ENCODE measurements around the gene GABRP.

GABRP gene, protein sequence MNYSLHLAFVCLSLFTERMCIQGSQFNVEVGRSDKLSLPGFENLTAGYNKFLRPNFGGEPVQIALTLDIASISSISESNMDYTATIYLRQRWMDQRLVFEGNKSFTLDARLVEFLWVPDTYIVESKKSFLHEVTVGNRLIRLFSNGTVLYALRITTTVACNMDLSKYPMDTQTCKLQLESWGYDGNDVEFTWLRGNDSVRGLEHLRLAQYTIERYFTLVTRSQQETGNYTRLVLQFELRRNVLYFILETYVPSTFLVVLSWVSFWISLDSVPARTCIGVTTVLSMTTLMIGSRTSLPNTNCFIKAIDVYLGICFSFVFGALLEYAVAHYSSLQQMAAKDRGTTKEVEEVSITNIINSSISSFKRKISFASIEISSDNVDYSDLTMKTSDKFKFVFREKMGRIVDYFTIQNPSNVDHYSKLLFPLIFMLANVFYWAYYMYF

DNA sequence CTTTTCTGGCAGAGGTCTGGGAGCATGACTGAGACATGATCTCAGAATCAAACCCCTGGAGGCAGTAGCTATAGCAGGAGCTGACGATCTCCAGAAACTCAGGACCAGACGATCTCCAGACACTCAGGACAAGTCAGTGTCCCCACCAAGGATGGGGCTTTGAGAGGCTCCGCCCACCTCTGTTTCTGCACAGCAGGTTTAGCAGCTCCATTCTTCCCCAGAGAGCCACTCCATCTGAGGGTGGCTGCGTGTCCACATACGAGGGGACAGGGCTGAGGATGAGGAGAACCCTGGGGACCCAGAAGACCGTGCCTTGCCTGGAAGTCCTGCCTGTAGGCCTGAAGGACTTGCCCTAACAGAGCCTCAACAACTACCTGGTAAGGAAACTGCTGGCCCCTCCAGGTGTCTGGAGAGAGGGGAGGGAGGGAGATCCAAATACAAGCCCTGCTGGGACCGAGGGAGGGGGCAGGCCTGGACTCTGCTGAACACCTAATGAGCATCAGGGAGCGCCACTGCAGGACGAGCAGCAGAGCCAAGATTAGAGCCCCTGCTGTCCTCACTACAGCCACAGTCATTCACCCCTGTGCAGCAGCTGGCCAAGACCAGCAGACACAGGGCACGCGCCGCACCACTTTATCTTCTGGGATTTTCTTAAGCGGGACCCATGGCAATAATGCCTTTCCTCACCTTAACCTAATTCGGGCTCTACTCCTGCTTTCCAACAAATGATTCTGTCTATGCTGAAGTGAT lies at the start of gene GABRP:
GABRP (plus strand) TSS at position 228 of the 750 bp plus-strand sequence. CDS start 4,891 bp downstream, outside the sequence.
- no peak for DNase-seq (ENCODE audit: low read depth)
- H3K4me3 ChIP-seq (ENCODE audit: low read depth, low read length): no peak within 1 kb of the TSS
- TF ChIP-seq, protein P1, sequence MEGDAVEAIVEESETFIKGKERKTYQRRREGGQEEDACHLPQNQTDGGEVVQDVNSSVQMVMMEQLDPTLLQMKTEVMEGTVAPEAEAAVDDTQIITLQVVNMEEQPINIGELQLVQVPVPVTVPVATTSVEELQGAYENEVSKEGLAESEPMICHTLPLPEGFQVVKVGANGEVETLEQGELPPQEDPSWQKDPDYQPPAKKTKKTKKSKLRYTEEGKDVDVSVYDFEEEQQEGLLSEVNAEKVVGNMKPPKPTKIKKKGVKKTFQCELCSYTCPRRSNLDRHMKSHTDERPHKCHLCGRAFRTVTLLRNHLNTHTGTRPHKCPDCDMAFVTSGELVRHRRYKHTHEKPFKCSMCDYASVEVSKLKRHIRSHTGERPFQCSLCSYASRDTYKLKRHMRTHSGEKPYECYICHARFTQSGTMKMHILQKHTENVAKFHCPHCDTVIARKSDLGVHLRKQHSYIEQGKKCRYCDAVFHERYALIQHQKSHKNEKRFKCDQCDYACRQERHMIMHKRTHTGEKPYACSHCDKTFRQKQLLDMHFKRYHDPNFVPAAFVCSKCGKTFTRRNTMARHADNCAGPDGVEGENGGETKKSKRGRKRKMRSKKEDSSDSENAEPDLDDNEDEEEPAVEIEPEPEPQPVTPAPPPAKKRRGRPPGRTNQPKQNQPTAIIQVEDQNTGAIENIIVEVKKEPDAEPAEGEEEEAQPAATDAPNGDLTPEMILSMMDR (conservative IDR thresholded peaks at IDR 0.05; ENCODE audit: low read depth, low read length): no peak

DNA sequence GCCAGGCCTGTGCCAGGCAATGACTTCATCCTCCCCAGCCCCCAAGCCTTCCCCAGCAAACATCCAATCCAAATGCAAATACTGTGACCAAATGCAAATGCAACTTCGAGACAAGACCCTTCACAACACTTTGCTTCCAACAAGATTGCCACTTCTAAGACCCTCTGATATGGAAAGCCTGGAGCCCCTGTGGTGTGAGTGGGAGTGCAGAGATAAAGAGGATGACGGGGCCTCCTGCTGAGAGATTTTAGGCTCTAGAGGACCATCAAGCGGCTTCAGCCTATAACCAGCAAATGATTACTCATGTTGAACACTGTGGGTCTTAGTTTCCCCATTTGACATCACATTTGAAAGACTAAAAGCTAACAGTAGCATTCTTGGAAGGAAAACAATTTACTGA lies 46.6 kb upstream of the GABRP start:
- DNase-seq (ENCODE audit: low read depth): no peak
- H3K4me3 ChIP-seq (ENCODE audit: low read depth, low read length): no peak overlapping the region
- TF ChIP-seq, protein P1 (conservative IDR thresholded peaks at IDR 0.05; ENCODE audit: low read depth, low read length): no peak

DNA sequence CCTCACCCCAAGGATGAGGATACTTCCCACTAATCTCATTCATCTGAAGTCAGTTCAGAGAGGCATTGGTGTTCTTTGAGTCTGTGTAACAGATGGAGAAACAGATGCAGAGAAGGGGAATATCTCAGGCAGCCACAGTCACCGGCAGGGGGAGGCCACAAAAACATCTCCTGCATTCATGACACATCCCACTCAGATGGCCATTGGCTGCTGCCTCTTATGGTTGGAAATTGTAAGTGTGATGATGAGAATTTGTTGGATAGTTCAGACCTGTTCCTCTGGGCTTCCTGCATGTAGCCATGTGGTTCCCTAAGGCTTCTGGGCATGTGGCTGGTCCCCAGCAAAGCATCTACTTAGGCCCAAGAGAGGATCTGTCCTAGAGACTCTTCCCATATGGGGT lies 45.9 kb upstream of the GABRP start:
- TF ChIP-seq, protein P1 (conservative IDR thresholded peaks at IDR 0.05; ENCODE audit: low read depth, low read length): no peak
- DNase-seq (ENCODE audit: low read depth): no peak
- H3K4me3 ChIP-seq (ENCODE audit: low read depth, low read length): no peak overlapping the region

DNA sequence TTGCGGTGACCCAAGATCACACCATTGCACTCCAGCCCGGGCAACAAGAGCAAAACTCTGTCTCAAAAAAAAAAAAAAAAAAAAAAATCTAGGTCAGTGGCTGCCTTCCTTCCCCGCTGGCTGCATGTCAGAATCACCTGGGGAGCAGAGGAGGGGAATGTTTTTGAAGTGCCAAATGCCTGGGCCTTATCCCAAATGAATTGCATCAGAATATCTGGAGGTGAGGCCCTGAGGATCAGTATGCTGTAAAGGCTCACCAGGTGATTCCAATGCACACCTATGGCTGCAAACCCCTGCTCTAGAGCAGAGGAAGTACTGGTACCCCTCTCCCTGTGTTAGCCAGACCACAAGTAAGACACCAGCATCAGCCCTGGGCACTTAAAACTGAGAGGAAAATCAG lies 44.7 kb upstream of the GABRP start:
- TF ChIP-seq, protein P1 (conservative IDR thresholded peaks at IDR 0.05; ENCODE audit: low read depth, low read length): no peak
- DNase-seq (ENCODE audit: low read depth): no peak
- H3K4me3 ChIP-seq (ENCODE audit: low read depth, low read length): no peak overlapping the region

DNA sequence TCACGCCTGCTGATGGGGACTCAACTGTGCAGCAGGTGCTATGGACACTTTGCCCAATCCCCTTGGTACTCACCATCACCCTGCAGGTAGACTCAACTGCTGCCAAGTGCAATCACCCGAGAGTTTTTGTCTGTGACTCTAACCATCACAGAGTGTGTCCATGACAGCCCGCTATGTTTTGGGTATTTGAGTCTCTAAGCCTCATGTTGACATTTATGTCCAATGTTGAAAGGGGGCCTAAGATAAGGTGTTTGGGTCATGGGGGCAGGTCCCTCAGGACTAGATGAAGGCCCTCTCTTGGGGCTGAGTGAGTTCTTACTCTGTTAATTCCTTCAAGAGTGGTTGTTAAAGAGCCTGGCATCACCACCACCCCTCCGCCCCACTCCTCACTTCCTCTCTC lies 44.1 kb upstream of the GABRP start:
- no peak overlapping the region for H3K4me3 ChIP-seq (ENCODE audit: low read depth, low read length)
- no peak for DNase-seq (ENCODE audit: low read depth)
- TF ChIP-seq, protein P1 (conservative IDR thresholded peaks at IDR 0.05; ENCODE audit: low read depth, low read length): no peak

DNA sequence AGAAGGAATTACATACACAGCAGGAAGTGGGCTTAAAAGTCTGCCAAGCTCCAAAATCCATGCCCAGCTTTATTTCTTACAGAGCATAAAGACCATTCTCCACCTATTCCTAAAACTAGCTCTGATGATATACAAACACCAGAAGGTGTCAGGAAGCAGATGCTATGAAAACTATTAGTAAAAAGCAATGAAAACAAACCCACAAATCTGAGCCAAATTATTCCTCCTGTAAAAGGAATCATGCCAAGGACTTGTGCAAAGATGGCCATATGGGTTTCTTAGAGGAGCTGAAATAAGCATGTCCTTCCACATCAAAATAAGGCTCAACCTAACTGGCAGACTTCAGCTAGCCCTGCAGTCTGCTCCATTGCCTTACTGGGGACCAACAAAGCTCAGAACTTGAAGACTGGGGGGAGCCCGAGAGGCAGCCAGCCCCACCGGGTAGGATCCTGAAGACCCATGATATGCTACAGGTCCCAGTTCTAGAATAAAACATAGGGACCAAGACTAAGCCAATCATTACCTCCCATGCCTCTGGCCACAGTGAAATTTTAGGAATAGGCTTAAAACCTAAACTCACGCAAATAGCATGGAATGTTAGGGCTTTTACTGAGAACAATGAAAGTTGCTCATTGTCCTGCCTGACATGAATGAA lies 42.8 kb upstream of the GABRP start:
- no peak for DNase-seq (ENCODE audit: low read depth)
- no peak overlapping the region for H3K4me3 ChIP-seq (ENCODE audit: low read depth, low read length)
- TF ChIP-seq, protein P1 (conservative IDR thresholded peaks at IDR 0.05; ENCODE audit: low read depth, low read length): no peak

All from choroid plexus epithelial cell (primary cell).